ENCODE measurements around the gene SLIT3. TPM values are rescaled to one million over a fixed set of nuclear protein-coding genes. Genes with fewer than 3 reads are reported as not detected.

SLIT3 gene
- total RNA-seq, 1 experiment from 2014 or later = 0.92 TPM

- H3K4ac ChIP-seq (ENCODE audit: low read depth, low read length) = no peak overlapping the region
- peaks cover 87% of the 10 kb centered on the region for H3K27me3 Mint-ChIP-seq (ENCODE audit: low read depth)
- H4K91ac ChIP-seq (ENCODE audit: insufficient read length, low read depth, low read length) = no peak overlapping the region
- peaks cover 39 to 41% of the 10 kb centered on the region in 2 experiments for H3K4me1 Mint-ChIP-seq
- H2BK5ac ChIP-seq (ENCODE audit: insufficient read length, low read length) = no peak overlapping the region
- no peak overlapping the region for H3K4me2 ChIP-seq (ENCODE audit: insufficient read depth, insufficient read length, low read length)
- H3K23ac ChIP-seq (ENCODE audit: insufficient read length, low read depth, low read length) = no peak overlapping the region
- H2BK12ac ChIP-seq (ENCODE audit: insufficient read length, low read depth, low read length) = no peak overlapping the region
- H3K18ac ChIP-seq (ENCODE audit: insufficient read length, low read depth, low read length) = no peak overlapping the region
- no peak overlapping the region for H2AFZ ChIP-seq (ENCODE audit: low read length)
- no peak overlapping the region for H3K9ac ChIP-seq (ENCODE audit: extremely low read depth, insufficient read length, low read length)
- H4K20me1 ChIP-seq (ENCODE audit: control insufficient read depth, insufficient read depth, insufficient read length) = no peaks in the 10 kb centered on the region
- no peaks in the 10 kb centered on the region for H3K36me3 Mint-ChIP-seq (ENCODE audit: insufficient read depth in 1 of 3, low read depth in 3 of 3)
- no peak for TF ChIP-seq CTCF (conservative IDR thresholded peaks at IDR 0.05)
- no peak for DNase-seq
- H2BK20ac ChIP-seq (ENCODE audit: low read depth, low read length, poor library complexity, severe bottlenecking) = no peak overlapping the region
- H3K9me3 ChIP-seq (ENCODE audit: control insufficient read depth, low read depth, low read length) = no peaks in the 10 kb centered on the region
- no peak overlapping the region for H3K4me3 Mint-ChIP-seq
- H3K14ac ChIP-seq (ENCODE audit: insufficient read depth, low read length) = no peak overlapping the region; the same call in 1 of the 2 replicates
- peaks cover 12% of the 10 kb centered on the region for H3K4me1 ChIP-seq (ENCODE audit: insufficient read depth, low read length)
- H3K79me1 ChIP-seq (ENCODE audit: insufficient read depth, low read depth, low read length, poor library complexity, severe bottlenecking) = no peaks in the 10 kb centered on the region
- no peak overlapping the region for H4K5ac ChIP-seq (ENCODE audit: insufficient read length, low read depth, low read length)
- no peaks in the 10 kb centered on the region for H3K79me2 ChIP-seq (ENCODE audit: insufficient read depth, low read length)
- H3K9me3 Mint-ChIP-seq = peaks cover 0 to 2% of the 10 kb centered on the region in 2 experiments; a peak in 1 of 5 replicates
- no peak overlapping the region for H3T11ph ChIP-seq (ENCODE audit: low read length)
- no peak overlapping the region for H2BK120ac ChIP-seq (ENCODE audit: low read depth, low read length, poor library complexity, severe bottlenecking)
- H3K27ac ChIP-seq (ENCODE audit: insufficient read length, low read depth, low read length) = no peak overlapping the region
- H2BK15ac ChIP-seq (ENCODE audit: low read depth, low read length) = no peak overlapping the region
- no peak overlapping the region for H2AK5ac ChIP-seq (ENCODE audit: insufficient read length, low read length)
- H3K27ac Mint-ChIP-seq = no peak overlapping the region
- H3K23me2 ChIP-seq (ENCODE audit: insufficient read length, low read depth, low read length, poor library complexity, severe bottlenecking) = no peaks in the 10 kb centered on the region
- H3K56ac ChIP-seq (ENCODE audit: insufficient read length, low read depth, low read length) = no peak overlapping the region
- no CpG with 5 or more reads among the region's 3 CpGs for WGBS (ENCODE audit: extremely low coverage, insufficient read length, low lambda C conversion rate)
- peaks cover 20% of the 10 kb centered on the region; the same call in 1 of the 2 replicates for H3K27me3 ChIP-seq (ENCODE audit: insufficient read depth, low read length)
- no peak overlapping the region for H4K8ac ChIP-seq (replicated peaks; ENCODE audit: insufficient read length, low read depth, low read length)
These were observed 470.1 kb downstream of the SLIT3 start for GRCh38 chr5:168830833-168831232.
